ENCODE results near the gene CDK5RAP2. TPM values are rescaled to one million over a fixed set of nuclear protein-coding genes. Genes with fewer than 3 reads are reported as not detected.
A peak's percentile ranks its signal among the peaks of the same experiment; 100 is the strongest.

Gene CDK5RAP2
- total and polyA plus RNA-seq, 9 of the 15 experiments (the other 6 are each of a cell fraction or from before 2014, with no cell fraction given), result 19.9 to 68.8 (median 42.2) TPM

DNA sequence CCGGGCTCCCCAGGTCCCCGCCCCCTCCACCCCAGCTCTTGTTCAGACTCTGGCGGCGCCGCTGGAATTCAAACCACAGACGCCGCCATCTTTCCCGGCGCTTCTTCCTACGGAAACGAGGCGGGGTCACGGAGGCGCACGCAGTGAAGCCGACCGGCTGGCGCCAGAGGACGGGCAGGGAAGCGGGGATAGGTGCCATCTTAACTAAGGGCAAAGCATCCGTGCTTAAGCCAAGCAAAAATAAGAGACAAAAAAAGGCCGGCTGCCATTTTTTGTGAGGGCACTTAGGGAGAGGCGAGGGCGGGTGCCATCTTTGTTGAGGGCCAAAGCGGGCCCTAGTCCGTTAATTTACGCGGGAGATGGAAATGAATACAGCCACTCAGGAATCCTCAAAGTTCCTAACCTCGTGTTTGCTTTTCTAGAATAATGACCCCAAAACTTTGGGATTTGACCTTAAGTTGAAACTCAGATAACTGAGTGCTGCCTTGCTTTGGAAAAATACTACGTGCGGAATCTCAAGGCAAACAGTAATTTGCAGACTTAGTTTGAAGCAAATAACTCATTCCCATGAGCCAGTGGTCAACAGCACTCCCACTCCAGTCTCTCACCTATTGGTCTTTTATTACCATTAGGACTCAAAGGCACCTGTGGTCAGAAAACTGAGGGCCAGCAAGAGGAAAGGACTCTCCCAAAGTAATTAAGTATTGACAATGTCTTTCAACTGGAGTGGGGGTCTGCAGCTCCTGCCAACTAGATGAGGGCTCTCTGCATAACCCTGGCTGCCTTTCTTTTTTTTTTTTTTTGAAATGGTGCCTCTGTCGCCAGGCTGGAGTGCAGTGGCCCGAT, at the start of gene CDK5RAP2 (continued):
- TF ChIP-seq, protein P1, sequence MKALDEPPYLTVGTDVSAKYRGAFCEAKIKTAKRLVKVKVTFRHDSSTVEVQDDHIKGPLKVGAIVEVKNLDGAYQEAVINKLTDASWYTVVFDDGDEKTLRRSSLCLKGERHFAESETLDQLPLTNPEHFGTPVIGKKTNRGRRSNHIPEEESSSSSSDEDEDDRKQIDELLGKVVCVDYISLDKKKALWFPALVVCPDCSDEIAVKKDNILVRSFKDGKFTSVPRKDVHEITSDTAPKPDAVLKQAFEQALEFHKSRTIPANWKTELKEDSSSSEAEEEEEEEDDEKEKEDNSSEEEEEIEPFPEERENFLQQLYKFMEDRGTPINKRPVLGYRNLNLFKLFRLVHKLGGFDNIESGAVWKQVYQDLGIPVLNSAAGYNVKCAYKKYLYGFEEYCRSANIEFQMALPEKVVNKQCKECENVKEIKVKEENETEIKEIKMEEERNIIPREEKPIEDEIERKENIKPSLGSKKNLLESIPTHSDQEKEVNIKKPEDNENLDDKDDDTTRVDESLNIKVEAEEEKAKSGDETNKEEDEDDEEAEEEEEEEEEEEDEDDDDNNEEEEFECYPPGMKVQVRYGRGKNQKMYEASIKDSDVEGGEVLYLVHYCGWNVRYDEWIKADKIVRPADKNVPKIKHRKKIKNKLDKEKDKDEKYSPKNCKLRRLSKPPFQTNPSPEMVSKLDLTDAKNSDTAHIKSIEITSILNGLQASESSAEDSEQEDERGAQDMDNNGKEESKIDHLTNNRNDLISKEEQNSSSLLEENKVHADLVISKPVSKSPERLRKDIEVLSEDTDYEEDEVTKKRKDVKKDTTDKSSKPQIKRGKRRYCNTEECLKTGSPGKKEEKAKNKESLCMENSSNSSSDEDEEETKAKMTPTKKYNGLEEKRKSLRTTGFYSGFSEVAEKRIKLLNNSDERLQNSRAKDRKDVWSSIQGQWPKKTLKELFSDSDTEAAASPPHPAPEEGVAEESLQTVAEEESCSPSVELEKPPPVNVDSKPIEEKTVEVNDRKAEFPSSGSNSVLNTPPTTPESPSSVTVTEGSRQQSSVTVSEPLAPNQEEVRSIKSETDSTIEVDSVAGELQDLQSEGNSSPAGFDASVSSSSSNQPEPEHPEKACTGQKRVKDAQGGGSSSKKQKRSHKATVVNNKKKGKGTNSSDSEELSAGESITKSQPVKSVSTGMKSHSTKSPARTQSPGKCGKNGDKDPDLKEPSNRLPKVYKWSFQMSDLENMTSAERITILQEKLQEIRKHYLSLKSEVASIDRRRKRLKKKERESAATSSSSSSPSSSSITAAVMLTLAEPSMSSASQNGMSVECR (CRISPR knock-in tag; IDR thresholded peaks at IDR 0.05), result no peak
- TF ChIP-seq, protein P2, sequence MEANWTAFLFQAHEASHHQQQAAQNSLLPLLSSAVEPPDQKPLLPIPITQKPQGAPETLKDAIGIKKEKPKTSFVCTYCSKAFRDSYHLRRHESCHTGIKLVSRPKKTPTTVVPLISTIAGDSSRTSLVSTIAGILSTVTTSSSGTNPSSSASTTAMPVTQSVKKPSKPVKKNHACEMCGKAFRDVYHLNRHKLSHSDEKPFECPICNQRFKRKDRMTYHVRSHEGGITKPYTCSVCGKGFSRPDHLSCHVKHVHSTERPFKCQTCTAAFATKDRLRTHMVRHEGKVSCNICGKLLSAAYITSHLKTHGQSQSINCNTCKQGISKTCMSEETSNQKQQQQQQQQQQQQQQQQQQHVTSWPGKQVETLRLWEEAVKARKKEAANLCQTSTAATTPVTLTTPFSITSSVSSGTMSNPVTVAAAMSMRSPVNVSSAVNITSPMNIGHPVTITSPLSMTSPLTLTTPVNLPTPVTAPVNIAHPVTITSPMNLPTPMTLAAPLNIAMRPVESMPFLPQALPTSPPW (CRISPR knock-in tag; IDR thresholded peaks at IDR 0.05), result peak; percentile 80
- TF ChIP-seq, protein P3, sequence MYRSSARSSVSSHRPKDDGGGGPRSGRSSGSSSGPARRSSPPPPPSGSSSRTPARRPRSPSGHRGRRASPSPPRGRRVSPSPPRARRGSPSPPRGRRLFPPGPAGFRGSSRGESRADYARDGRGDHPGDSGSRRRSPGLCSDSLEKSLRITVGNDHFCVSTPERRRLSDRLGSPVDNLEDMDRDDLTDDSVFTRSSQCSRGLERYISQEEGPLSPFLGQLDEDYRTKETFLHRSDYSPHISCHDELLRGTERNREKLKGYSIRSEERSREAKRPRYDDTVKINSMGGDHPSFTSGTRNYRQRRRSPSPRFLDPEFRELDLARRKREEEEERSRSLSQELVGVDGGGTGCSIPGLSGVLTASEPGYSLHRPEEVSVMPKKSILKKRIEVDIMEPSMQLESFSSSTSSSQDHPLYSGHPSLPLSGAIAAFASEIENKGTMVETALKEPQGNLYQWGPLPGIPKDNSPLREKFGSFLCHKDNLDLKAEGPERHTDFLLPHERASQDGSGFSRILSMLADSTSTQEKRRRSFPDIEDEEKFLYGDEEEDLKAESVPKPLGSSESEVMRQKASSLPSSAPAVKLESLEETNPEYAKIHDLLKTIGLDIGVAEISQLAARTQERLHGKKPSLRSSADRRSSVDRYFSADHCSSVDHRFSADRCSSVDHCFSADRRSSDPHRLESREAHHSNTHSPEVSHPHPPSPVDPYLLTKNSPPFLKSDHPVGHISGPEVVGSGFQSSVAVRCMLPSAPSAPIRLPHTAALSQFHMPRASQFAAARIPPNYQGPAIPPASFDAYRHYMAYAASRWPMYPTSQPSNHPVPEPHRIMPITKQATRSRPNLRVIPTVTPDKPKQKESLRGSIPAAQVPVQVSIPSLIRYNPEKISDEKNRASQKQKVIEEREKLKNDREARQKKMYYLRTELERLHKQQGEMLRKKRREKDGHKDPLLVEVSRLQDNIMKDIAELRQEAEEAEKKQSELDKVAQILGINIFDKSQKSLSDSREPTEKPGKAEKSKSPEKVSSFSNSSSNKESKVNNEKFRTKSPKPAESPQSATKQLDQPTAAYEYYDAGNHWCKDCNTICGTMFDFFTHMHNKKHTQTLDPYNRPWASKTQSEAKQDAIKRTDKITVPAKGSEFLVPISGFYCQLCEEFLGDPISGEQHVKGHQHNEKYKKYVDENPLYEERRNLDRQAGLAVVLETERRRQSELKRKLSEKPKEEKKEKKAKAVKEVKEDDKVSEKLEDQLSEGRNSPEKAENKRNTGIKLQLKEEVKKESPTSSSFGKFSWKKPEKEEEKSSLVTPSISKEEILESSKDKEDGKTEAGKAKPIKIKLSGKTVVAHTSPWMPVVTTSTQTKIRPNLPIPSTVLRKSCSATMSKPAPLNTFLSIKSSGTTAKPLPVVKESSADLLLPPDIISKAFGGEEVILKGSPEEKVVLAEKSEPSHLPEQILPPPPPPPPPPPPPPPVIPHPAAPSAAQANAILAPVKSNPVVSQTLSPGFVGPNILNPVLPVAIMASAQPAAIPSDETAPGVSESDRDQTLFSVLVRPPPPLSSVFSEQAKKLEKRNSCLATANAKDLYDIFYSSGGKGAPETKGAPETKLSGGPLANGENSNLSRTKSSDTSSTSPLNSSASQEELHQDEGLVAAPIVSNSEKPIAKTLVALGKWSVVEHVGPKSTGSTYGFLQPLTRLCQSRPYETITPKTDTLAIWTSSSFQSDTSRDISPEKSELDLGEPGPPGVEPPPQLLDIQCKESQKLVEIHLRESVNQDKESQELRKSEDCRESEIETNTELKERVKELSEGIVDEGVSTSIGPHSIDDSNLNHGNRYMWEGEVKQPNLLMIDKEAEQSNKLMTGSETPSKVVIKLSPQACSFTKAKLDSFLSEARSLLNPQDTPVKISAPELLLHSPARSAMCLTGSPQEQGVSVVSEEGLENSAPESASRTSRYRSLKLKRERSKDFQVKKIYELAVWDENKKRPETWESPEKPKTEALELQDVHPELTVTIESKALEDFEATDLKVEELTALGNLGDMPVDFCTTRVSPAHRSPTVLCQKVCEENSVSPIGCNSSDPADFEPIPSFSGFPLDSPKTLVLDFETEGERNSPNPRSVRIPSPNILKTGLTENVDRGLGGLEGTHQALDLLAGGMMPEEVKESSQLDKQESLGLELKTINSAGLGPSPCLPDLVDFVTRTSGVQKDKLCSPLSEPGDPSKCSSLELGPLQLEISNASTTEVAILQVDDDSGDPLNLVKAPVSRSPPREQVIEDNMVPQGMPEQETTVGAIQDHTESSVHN (IDR thresholded peaks at IDR 0.05; ENCODE audit: borderline replicate concordance in 1 of 2, low read depth in 1 of 2), result no peak
- TF ChIP-seq NFIC (IDR thresholded peaks at IDR 0.05) (no peak), RBM34 (IDR thresholded peaks at IDR 0.05; ENCODE audit: borderline replicate concordance, insufficient read depth, low read length) (no peak), ZNF76 (CRISPR knock-in tag; IDR thresholded peaks at IDR 0.05; ENCODE audit: borderline replicate concordance) (no peak), CHD1 (IDR thresholded peaks at IDR 0.05; ENCODE audit: low read length) (no peak), TCF7 (IDR thresholded peaks at IDR 0.05; ENCODE audit: borderline replicate concordance) (no peak; the same call in 1 of the 2 replicates), ZC3H4 (CRISPR knock-in tag; IDR thresholded peaks at IDR 0.05; ENCODE audit: borderline replicate concordance) (no peak), ZNF3 (CRISPR knock-in tag; IDR thresholded peaks at IDR 0.05) (no peak), CHCHD3 (CRISPR knock-in tag; IDR thresholded peaks at IDR 0.05) (no peak)

Measured in K562 (cell line).